Inflammatory macrophage treated with lipopolysaccharide for 4 hours (primary cell): ENCODE measurements around the gene NXF1.
"Not testable (repeated sequence)": the region's sequence is repeated elsewhere in the genome, so short reads cannot be mapped to it uniquely, and the experiment has no call there.

Experiments
- DNase-seq: peaks from one replicate; pipeline ENCODE4 v3.0.0-alpha.2; 2020

Gene NXF1

GRCh38 chr11:62831520-62832335, 26.5 kb upstream of the NXF1 start, which contains the start of gene STX5:
STX5 (minus strand) TSS chr11:62832051; CDS start chr11:62831243, 808 bp downstream.
- DNase-seq = peak; percentile 99

GRCh38 chr11:62830904-62831519, 25.8 kb upstream of the NXF1 start:
- DNase-seq = no peak

GRCh38 chr11:62828130-62828529, 22.9 kb upstream of the NXF1 start:
- not testable (repeated sequence) for DNase-seq

GRCh38 chr11:62823677-62824076, 18.4 kb upstream of the NXF1 start:
- DNase-seq = no peak

- DNase-seq = peak; percentile 61
Observed at GRCh38 chr11:62817129-62817528, 11.9 kb upstream of the NXF1 start.

GRCh38 chr11:62816557-62816956, 11.3 kb upstream of the NXF1 start:
- DNase-seq = peak; percentile 86

- no peak for DNase-seq
Observed at GRCh38 chr11:62811659-62812058, 6.4 kb upstream of the NXF1 start.

- DNase-seq = no peak
Observed at GRCh38 chr11:62810748-62811147, 5.5 kb upstream of the NXF1 start.

- DNase-seq = peak; percentile 95
Observed at GRCh38 chr11:62806611-62807121, 1.4 kb upstream of the NXF1 start.

GRCh38 chr11:62805961-62806441, 761 bp upstream of the NXF1 start:
- peak; percentile 38 for DNase-seq

GRCh38 chr11:62804310-62805075, 747 bp downstream of the NXF1 start:
- peak; percentile 68 for DNase-seq

GRCh38 chr11:62801071-62801470, 4.2 kb downstream of the NXF1 start:
- DNase-seq = no peak

- DNase-seq = no peak
Observed at GRCh38 chr11:62799486-62799885, 5.8 kb downstream of the NXF1 start.

GRCh38 chr11:62796281-62796680, 9.0 kb downstream of the NXF1 start:
- no peak for DNase-seq

- DNase-seq = no peak
Observed at GRCh38 chr11:62794201-62794775, 11.0 kb downstream of the NXF1 start.

- no peak for DNase-seq
Observed at GRCh38 chr11:62792202-62792575, 13.1 kb downstream of the NXF1 start.

- peak; percentile 77 for DNase-seq
Observed at GRCh38 chr11:62791501-62792201, 13.6 kb downstream of the NXF1 start, which contains the start of gene TMEM223. TMEM223 (minus strand) TSS chr11:62792006; CDS start chr11:62791994, 12 bp downstream.

- no peak for DNase-seq
Observed at GRCh38 chr11:62789576-62789975, 15.7 kb downstream of the NXF1 start.

GRCh38 chr11:62788991-62789390, 16.2 kb downstream of the NXF1 start:
- DNase-seq = no peak

GRCh38 chr11:62787005-62787759, 18.1 kb downstream of the NXF1 start, which contains the start of gene TMEM179B:
TMEM179B (plus strand) TSS chr11:62787402; CDS start chr11:62787432, 30 bp downstream.
- DNase-seq = peak; percentile 100
